HG03066 (cell line): ENCODE data around the gene VAPA.
A peak's percentile ranks its signal among the peaks of the same experiment; 100 is the strongest.
"Not testable (repeated sequence)": the region's sequence is repeated elsewhere in the genome, so short reads cannot be mapped to it uniquely, and the experiment has no call there.

ENCODE experiments used
- ATAC-seq: cut with Tn5 transposase; IDR thresholded peaks from one replicate; pipeline ENCODE4 v1.9.1; 2021; ENCODE audit warnings: low read depth; ENCODE audit not compliant: unreplicated experiment

Gene VAPA

DNA sequence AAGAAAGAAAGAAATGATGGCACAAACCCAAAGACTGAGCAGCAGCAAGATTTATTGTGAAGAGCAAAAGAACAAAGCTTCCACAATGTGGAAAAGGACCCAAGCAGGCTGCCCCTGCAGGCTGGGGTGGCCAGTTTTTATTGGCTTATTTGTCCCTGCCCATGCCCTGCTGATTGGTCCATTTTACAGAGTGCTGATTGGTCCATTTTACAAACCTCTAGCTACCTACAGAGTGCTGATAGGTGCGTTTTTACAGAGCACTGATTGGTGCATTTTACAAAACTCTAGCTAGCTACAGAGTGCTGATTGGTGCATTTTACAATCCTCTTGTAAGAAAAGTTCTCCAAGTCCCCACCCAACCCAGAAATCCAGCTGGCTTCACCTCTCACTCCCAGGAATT is 1.5 kb upstream of the VAPA start:
- not testable (repeated sequence) for ATAC-seq

DNA sequence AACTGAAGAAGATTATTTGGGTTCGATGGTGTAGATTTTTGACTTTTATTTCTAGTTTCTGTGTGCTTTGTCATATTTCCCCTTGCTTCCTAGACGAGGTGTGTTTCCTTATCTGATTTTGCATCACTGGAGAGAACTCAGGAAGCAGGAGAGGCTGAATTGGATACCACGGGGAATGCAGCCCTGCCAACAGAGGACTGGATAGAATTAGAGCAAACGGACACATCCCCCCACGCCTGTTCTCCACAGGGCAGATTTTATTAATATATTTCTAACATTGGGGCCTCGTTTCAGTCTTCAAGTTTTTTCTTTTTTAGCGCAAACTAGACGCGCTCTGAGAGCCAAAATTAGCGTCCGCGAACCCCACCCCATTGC is 678 bp upstream of the VAPA start:
- no peak for ATAC-seq

DNA sequence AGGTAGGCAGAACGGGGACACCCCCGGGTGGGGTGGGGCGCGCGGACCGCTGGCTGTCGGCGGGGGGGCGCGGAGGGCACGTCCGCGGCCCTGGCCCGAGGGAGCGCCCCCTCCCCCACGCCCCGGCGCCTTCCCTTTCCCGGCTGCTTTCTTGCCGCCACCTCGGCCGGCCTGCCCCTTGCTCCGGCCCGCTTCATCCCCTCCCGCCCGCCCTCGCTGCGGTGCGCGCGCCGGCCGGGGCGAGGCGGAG is 443 bp downstream of the VAPA start:
- ATAC-seq, result no peak

DNA sequence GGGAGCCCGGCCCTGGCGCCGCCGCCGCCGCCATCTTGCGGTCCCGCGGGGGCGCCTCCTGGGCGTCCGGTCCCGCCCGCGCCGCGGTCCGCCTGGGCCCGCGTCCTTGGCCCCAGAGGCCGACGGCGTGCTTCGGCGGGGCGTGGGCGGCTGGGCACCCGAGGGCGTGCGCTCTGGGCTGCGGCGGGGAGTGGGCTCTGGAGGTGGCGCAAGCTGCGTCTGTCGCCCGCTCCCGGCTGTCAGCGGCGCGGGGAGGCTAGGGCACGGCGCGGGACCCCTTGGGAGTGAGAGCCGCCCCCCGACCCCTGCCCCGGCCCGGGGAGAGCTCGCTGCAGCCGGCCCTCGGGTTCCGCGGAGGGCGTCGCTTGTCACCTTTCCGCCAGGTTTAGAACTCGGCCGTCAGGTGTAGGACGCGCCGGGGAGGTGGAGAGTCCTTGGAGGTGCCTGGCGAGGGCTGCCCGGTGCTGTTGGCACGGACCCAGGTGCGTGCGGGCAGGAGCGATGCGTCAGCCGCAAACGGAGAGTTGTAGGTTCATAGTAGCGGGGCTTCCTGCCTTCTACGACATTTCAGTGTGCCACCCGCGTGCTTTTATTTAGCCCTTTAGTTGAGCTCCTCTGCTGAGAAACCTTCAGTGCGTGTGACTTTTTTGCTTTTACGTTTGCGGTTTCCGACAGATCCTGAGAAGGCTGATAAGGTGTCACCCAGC is 921 bp downstream of the VAPA start:
- peak; percentile 33 for ATAC-seq

DNA sequence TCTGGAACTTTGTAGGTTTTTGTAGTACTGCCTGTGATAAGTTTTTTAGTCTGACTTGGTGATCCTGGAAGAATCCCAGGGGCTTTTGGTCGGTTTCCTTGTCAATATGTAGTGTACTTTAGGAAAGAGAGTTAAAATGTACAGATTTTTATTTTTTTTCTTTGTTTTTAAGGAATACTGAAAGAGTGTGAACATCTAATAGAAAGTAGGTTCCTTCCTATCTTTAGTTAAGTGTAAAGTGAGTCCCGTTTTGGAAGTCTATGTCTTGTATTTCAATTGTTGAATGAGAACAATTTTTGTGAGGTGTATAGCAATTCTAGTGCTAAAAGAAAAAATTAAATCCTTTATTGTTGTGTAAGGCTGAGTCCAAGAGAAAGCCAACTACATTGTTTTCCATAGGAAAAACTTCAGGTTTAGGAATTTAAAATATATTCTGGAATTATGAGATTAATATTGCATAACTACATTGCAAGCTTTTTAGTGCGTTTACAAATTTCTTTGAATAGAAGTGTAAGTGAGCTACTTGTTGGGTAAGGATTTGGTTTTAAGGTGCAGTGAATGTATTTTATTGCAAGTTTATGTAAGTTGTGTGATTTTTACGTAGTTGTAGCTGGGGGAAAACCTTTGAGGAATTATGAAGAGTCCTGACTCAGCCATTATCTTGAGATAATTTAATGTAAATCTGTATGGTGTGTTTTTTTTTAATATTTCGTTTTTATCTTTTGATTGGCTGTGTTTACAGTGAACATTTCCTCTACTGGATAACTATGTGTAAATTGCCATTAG is 1.7 kb downstream of the VAPA start:
- no peak for ATAC-seq

DNA sequence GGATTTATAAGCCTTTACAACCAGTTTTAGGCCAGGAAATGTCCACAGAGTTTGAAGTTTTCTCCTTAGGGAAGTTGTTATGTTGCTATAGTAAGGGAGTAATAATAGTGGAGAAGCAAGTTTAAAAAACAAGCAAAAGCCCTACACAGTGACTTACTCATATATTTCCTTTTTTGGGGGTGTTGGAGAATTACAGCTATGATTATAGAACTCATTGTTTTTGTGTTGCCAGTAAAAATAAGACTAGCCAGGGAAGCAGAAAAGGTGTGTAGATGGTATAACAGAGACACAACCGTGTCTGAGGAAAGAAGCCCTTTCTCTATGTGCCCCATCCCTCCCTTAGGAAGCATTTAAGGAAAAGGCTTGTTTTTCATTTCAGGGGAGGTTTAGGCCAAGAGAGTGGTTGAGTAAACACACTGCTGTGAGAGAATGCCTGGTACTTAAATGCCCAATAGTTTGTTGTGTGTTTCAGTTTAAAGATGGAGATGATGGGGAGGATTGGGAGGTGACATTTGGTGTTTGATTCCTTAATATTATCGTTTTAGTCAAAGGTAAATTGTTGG is 2.3 kb downstream of the VAPA start:
- no peak for ATAC-seq

DNA sequence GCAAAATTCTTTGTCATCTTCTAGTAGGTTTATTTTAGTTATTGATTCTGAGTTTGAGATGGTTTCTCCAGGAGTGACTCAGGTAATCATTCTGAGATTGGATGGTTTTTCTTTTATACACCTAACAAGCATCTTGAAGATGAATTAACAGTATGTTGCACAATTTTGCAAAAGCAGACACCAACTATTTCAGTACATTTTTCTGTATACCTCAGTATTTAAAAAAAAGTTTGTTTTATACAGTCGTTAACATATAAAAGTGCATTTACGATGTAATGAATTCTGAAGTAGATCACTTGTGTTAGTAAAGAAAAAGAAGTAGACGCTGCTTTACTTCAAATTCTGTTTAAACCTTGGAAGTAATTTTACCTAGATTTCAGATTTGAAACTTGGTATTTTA is 3.0 kb downstream of the VAPA start:
- no peak for ATAC-seq

DNA sequence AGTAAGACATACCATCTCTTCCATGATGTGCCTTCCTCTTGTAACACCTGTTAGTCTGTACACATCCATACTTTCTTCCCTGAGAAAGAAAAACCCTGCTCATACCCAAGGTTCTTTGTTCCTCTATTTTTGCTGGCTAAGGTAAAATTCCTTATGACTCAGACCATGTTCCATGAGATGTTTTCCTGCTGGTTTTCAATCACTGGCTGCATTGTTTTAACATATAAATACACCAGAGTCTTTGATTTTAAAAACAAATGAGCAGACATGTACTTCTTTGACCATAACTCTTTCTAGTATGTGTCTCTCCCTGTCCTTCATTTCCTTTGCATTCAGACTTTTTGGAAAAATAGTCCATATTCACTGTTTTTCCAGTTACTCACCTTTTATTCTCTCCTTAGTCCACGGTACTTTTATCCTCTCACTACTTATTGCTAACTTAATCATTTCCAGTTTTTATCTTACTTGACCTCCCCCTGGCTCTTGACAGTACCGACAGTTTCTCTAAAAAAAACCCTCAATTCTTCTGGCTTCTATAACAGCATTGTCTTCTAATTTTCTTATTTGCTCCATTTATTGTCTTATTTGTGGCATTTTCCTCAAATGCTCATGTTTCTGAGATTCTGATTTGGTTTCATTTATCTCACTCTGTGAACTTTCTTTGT is 4.3 kb downstream of the VAPA start:
- no peak for ATAC-seq

DNA sequence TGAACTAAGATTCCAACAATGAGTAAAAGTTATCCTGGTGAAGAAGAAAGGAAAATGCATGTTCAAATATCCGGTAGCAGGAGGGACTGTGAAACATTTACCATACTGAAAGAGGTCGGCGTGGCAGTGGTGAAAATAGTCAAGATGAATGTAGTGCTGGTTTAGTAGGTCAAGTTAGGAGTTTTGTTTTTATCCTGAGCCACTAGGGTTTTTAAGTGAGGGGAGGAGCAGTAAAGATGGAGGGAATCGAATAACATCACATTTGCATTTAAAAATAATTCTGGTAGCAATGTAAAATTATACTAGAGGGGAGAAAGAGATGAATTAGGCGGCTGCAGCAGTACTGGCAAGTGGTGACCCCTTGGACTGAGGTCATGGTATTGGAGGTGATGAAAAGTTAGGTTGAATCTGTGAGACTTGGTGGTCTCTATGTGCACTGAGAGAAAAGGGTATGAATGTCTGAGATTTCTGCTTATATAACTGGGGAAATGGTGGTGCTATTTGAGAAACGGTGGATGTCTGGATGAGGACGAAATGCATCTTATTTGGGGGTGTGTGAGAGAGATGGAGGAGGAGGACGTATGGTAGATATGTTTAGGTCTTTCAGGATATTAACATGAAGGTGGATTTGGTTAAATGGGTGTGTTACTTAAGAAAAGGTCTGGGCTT is 5.9 kb downstream of the VAPA start:
- no peak for ATAC-seq

DNA sequence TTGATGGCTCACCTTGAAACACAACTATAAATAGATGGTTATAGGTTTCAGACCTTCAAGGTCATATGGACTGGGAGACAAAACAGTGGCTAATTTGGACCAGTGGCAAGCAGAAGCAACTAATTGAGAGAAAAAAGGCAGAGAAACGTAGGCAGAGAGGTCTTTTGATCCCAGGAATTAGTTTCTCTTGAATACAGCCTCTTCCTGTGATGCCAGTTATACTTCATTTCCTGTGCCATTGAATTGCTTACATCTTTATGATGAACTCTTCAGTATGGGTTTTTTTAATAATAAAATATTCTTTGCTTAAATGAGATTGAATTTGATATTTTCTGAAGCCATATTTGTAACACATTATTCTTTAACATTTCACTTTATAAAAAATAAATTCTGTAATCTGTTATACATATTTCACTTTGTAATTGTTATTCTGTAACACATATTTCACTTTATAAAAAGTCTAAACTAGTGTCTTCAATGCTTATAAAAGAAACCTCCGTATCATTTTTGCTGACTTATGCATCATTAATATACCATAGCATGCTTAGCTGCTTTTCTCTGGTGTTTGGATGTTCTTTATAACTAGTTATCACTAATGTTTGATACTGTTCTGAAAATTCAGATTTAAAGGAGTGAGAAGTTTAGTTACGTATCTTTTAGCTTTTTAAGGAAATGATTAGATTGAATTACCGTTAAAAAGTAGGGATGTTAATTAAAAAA is 8.9 kb downstream of the VAPA start:
- no peak for ATAC-seq

DNA sequence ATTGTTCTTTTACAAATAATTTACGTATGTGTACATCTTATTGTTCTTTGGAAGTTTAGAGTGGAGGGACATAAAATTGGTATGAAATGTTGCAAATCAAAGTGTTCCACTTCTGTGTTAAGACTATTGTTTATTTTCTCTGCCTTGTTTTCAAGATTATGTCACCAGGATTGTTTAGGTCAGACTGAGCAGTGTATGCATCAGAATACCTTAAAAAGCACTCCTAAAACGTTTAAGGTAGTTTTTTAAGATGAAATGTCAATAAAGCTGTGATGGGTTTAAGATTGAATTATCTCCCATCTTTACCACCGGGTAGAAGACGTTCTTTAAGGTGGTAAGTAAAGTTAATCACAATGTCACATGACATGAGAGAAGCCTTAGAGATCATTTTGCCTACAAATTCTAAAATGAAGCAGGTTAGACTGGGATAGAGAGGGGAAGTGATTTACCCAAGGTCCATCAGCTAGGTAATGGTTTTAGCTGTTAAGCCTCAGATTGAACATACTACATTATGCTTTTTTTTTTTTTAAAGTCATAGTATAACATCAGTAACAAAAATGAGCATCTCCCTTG is 10.6 kb downstream of the VAPA start:
- ATAC-seq, result no peak

DNA sequence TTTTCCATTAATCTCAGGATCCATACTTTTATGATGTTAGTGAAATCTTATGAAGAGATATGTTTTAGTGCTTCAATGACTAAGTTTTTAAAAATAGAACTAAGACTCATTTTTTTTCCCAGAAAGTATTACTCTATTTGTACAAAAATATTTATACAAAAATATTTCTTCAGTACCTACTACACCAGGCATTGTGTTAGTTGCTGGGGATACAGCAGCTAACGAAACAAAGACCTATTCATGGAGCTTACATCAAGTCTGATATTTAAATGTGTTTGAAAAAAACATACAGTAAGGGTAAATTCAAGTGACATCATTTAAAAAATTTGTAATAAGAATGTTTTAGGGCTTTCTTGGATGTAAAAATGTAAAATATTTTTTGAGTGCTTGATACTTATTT is 11.6 kb downstream of the VAPA start:
- ATAC-seq, result no peak

DNA sequence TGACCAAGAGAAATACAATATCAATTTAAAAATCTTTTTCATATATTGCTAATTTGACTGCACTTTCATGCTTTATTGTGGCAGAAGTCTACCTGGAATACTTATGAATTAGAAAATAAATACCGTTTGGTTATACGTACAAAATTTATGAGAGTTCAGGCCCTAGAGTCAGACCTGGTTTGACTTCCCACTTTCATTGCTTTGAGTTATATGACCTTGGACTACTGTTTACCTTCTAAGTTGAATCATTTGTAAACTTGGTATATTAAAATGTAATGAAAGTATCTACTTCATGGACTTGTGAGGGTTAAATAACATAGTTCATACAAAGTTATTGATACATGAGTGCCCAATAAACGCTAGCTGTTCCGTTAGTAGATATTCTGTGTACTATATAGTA is 12.0 kb downstream of the VAPA start:
- ATAC-seq, result no peak

DNA sequence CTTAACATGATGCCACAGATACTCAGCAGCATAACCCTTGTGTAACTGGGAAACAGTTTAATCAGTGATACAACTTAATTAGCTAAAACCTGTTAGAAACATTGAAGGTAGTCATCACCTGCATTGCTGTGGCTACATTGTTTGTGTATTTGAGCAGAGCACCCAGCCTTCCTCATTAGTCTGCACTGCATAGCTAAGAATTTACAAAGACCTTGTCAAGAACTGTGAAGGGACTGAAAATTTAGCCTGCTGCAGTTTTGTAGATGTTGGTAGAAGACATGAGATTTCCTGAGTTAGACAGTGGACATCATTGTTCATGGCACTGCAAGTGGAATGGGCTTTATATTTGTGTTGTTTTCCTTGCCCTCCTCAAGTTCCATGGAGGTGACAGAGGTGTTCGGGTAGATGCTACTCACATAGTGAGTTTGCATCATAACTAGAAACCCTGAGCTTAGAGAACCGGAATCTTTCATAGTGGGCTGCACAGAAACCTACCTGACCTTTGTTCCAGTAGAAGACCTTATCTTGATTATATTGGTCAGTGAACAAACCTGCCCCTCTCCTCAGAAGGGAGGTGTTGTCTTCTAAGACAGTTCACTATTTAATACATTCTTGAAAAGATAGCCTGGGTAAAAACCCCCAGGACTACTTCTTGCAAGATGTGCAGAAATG is 12.5 kb downstream of the VAPA start:
- ATAC-seq, result no peak

DNA sequence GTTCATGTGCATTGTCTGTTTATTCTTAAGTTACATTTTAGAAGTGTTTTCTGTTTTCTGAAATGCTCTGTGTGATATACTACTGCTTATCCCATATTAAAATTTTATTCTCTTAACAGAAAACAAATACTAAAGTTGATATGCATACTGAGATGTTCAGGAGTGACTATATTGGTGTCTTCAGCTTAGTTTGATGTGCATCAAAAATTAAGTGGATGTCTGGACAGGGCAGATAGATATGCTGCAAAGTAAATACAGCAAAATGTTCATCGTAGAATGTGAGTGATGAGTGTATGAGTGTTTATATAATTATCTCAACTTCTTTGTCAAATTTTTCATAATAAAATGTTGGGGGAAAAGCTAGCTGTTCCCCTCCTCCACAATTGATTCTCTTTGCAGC is 13.2 kb downstream of the VAPA start:
- ATAC-seq, result no peak

DNA sequence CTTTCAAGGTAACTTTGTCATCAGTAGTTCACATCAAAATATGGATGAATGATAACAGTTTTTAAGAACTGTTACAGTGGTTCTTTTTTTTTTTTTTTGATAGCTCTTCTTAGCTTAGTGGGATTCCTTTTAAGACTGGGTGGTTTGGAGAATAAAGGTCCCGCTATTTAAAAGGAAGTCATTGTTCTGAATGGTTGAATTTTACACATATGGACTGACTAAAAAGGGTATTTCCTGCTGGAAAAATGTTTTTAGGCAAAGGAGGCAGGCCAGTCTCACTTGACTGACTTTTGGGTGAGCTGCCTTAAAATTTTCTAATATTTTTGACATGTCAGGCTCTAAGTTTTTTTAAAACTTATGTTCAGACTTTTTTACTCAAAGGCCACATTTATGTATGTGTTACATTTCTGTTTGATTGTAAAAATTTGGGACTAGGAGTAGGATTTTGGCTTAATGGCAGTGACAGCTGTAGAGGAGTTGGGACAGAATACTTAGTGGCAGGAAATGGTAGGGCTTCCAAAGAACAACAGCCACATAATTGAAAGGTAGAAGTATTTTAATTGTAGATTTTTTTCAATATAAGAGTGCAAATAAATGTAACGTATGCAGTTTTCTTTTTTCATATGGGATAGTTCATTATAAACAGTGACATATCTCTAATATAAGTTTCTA is 13.7 kb downstream of the VAPA start:
- ATAC-seq, result no peak

DNA sequence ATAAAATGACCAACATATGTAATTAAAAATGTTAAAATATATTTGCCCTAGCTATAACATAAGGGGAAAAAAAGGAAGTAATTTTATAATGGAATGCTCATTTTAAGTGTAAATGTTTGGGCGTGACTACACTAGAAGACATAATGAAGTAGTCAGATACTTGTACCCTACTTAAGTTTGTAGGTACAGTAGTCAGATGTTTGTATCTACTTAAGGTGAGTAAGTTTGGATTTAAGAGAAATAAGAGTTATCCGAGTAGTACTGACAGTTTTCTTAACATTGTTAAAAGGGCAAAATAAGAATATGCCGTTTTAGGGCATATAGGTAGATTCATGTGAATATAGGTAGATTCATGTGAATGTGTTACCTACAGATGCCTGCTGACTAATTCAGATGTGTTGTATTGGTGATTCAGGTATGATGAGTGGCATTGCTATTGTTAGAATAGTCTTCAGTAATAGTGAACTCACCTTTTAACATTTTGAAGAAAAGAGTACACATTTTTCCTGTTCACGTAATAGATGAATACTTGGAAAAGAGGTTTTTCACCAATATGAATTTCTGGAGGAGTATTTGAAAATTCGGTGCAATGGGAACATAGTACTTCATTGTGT is 14.9 kb downstream of the VAPA start:
- ATAC-seq, result no peak

DNA sequence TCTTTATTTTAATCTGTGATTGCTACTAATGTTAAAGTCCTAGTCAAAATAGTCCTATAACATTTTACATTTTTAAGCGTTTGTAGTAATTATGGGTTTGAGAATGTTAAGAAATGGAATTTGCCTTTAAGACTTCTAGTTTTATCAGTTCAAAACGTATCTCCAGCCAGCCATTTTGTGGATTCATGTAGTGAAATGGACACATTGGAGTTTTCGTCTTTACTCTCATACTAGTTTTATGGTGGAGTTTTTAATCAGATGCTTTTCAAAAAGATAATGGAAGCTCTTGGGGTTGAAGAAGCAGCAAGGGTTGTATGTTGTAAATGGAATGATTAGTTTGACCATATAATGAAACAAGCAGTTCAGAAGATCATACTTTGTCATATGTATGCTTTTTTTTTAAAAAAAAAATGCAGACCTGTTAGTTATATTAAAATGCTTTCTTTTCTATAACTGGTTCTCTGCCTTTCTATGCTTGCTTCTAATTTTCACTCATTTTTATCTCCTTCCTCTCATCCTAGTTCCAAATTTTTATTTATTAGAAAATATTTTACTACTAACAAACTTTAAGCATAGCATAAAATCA is 16.6 kb downstream of the VAPA start:
- no peak for ATAC-seq
